ENCODE data around the gene IL21R.

The IL21R gene

GRCh38 chr16:27471661-27472060 lies 69.7 kb downstream of the IL21R start:
- no peak for DNase-seq

GRCh38 chr16:27472091-27473020 lies 70.4 kb downstream of the IL21R start:
- no peak for DNase-seq

DNA sequence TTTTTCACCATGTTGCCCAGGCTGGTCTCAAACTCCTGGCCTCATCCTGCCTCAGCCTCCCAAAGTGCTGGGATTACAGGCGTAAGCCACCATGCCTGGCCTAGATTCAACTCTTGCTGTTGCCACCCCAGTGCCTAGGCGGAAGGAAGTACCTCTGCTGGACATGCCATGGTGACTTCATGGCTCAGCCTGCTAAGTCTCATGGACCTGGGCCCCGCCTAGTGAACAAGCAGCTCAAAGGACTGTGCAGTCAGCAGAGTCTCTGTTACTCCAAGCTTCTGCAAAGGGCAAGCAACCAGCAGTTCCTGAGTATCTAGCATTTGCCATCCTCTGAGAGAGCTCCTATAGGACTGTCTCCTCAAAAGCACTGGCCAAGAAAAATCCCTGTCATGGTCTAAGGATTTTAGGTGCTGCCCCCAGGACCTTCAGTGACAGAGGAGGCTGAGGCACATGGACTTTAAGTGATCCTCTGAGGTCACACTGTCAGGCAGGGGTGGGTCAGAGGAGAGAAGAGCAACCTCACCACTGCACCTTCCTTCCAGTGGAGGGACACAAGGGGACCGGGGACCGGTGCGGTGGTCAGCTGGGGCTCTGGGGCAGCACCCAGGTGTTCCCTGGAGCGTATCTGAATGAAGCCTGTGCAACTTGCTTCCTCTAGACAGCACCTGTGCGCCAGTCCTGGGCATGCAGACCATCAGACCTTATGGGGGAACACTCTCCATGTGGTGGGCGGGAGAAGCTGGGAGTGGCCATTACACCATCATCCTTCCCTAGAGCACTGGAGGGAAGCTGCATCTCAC lies 71.3 kb downstream of the IL21R start:
- DNase-seq: no peak

- DNase-seq: no peak
These were observed 72.1 kb downstream of the IL21R start for GRCh38 chr16:27474041-27474440.

DNA sequence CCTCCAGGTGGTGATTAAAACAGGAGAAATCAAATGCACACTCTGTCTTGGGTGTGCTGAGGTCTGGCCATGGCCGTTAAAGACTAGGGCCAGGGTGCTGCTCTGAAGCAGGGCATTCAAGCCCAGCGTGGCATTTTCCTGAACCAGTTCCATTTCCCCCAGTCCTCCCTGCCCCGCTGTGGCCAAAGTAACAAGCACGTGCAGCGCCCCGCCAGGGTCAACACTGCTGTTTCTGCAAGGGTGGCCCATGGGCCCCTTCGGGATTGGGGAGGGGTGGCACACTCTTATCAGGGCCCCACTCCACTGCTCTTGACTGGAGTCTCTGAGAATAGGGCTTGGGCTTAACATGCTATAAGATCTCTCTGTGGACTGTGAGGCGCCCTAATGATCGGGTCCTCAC lies 72.9 kb downstream of the IL21R start:
- no peak for DNase-seq

DNA sequence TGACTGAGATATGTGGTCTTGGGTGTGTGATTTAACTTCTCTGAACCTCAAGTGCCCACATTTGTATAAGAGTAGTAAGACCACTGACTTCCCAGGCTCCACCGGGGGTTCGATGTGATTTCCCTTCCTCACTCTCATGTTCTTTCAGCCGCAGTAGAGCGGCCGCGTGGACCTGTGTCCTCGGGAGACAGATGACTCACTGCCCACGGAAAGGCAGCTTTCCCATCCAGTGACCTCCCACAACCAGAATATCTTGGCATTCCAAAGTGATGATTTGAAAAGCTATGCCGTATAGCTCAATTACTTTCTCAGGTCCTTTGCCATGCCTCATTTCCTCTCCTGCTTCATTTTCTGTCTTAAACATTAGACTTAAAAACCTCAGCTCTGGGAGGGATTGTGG lies 73.6 kb downstream of the IL21R start:
- DNase-seq: no peak

DNA sequence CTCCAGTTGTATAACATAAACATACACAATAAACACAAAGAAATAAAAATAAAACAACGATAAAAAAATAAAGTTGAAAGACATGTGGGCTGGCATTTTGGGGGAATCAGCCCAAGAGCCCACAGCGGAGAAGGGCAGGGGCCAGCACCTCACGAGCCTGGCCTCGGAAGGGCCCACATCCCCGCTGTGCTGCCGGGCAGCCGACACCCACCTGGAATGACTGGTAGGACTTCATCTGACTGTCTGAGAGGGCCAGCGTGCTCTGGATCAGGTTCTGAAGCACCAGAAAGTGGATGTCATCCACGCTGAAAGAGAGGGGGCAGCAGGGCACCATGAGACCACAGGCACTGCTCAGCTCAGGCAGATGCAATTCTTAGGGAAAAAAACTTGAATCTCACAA lies 74.3 kb downstream of the IL21R start:
- no peak for DNase-seq

GRCh38 chr16:27480761-27481160 lies 78.8 kb downstream of the IL21R start:
- no peak for DNase-seq

DNA sequence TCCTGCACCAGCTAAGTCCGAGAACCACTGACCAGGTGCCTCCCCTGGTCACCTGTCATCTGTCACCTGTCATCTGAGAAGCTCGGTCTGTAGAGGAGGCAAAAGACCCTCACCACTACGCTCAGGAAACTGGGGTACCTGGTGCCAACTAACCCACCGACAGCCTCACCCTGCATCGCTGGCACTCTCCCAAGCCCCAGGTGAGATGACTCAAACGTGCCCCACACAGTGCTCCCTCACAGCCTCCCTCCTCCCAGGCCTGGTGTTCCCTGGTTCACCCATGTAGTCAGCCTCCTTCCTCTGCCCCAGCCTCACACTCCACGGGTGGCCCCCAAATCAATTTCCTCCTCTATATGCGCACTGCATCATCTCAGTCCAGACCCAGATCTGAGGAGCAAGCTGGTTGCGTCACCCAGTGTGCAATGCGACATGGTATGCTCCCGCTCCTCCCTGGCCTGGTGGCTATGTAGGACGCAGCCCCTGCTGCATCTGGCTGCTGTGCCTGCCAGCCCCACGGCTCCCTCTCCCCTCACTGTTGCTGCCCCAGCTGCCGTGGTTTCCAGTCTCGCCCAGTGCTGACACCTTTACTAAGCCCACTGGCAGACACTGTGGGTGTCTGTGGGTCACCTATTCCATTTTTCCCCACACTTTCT lies 79.4 kb downstream of the IL21R start:
- DNase-seq: no peak

GRCh38 chr16:27482397-27483087 lies 80.6 kb downstream of the IL21R start:
- no peak for DNase-seq

- no peak for DNase-seq
These were observed 81.1 kb downstream of the IL21R start for GRCh38 chr16:27483088-27483437.

DNA sequence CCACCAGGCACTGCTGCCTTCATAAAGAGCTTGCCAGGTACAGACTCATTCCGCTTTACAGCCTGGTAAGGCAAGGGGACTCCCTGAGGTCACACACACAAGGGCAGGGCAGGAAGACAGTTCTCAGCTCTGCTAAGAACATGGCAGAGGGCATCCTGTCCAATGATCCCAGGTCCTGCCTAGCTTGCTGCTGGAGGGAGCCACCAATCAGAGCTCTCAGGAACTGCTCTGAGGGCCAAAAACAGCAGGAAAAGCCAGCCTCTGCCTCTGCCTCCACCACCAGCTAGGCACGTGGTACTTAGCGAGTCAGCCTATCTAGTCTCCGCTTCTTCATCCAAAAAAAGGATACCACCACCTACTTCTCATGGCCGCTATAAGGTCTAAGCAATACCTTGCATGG lies 81.7 kb downstream of the IL21R start:
- DNase-seq: no peak

DNA sequence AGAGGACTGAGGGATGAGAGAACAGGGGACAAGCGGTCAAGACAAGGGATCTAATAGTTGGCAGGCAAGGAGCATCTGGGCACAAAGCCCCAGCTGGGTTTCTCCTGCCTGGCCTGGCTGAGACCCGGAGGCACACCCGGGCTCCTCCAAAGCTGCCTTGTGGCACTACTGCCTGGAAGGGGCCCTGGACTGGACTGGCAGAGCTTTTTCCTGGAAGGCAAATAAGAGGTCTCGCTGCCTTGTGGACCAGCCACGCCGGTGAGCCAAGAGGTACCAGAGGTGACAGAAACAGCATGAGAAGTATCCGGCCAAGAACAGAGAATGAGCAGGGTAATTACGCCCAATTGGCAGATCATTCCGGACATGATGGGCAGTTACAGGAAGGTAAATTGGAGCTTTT lies 83.2 kb downstream of the IL21R start:
- DNase-seq: no peak

- no peak for DNase-seq
These were observed 83.8 kb downstream of the IL21R start for GRCh38 chr16:27485811-27486210.

GRCh38 chr16:27486344-27486743 lies 84.4 kb downstream of the IL21R start:
- no peak for DNase-seq

DNA sequence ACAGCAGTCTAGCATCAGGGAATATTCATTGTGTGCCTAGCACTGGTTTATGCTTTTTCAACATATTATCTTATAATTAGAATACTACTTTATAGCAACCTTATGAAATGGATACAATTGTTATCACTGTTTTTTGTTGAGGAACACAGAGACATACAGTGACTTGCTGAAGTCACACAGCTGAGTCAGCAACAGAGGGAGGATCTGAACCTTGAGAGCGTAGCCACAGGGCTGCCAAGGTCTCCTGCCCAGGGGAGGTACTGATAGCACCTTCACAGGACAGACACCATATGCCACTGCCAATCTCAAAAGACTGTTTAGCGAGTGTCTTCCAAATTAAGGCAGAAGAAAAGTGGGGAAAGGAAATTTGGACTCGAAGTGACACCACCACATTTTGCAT lies 84.8 kb downstream of the IL21R start:
- no peak for DNase-seq

DNA sequence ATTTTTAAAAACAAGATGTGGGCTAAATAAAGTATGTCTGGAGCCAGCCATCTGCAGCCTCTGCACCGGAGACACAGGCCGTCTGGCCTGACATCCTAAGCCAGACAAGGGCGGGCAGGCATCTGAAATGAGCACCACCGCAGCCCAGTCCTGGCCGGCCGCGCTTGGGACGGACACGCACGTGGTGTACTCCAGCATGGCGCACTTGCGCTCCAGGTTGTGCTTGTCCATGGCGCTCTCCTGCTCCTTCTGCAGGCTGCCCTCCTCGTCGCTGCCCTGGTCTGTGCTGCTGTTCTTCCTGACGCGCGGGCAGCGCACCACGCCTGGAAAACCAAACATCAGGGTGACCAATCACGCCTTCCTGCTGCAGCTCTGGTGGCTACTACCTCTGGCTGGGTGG lies 87.4 kb downstream of the IL21R start:
- no peak for DNase-seq

- no peak for DNase-seq
These were observed 87.9 kb downstream of the IL21R start for GRCh38 chr16:27489906-27490305.

- DNase-seq: no peak
These were observed 90.1 kb downstream of the IL21R start for GRCh38 chr16:27491894-27492587.

DNA sequence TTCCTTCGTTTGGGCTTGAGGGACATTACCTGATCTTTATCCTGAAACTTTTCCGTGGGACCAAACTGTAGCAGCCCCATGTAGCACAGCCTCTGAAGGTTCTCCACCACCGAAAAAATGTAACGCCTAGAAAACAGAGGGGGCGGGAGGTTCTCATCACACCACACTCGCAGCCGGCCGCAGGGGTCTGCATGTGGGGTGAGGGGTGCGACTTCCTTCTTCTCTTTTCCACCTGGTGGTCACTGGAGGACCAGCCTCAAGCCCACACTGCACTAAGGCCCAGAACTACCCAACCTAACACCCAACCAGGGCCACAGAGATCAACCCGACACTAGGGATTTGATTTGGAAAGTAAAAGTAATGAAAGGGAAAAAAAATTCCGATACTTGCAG lies 90.6 kb downstream of the IL21R start:
- no peak for DNase-seq

GRCh38 chr16:27495191-27495590 lies 93.2 kb downstream of the IL21R start:
- no peak for DNase-seq

DNA sequence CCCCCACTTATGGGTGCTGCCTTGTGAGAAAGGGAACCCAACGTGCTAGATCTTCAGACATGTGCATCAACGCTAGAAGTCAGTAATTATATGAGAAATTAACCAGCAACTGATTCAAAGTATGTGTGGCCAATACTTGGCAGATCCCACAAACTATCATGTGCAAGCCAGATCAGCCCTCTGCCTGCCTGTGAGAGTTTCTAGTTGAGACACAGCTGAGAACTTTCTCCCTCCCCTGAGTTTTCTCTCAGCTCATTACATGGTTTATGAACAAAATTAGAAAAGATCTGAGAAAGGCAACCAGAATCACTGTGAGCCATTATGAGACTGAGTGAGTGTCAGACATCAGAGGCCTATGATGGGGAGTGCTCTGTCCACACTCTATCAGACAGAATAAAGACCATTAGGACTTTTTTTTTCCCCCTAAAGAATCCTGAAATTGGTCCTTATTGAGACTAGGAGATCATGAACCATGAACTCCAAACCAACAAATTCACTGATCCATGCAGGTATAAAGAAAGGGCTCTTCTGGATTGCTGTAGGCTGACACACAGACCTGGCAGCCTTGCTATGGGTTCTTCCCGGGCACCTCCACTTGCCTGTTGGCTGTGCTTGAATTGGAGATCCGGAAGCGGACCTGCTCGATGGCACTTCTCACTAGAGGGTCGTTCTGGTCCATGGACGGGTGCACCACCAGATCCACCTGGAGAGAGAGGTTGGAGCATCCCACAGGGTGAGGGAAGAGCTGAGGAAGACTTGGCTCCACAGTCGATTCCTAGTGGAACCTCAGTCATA lies 96.3 kb downstream of the IL21R start:
- no peak for DNase-seq
